Measurements from ENCODE around the gene KCNK1.

The KCNK1 gene

DNA sequence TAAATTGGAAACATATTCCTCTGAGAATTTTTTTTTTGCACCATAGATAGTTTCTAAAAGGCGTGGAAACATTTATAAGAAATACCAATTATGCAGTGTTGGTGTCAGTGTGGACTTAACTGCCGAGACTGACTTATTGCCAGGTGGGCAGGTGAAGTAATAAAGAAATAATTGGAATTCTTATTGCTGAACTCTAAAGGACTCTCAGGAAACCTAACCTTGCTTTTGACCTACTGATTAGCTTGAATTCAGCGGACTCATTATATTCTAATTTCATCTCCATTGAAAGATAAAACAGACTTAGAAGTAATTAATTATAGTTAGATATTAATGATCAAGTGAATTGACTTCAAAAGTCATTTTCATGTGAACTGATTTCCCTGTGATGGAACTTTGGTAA lies 26.3 kb downstream of the KCNK1 start:
- DNase-seq = no peak

GRCh38 chr1:233641029-233641428 lies 27.1 kb downstream of the KCNK1 start:
- DNase-seq = no peak

DNA sequence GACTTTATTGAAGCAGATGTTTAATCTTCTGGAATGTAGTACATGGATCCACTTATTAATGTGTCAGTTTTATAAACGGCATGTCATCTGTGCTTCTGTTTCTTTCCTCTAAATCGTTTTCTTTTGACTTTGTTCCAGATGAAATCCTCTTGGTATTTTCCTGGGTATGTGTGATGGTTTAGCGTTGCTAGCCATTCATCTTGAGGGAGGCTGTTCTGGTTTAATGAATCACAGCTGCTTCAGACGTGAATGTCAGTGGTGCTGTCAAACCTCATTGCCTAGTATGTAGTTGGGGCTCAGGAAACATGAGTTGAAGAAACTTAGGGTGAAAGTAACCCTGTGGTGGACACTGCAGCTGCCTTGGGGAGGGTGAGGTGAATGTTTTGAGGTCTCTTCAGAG lies 33.2 kb downstream of the KCNK1 start:
- no peak for DNase-seq

DNA sequence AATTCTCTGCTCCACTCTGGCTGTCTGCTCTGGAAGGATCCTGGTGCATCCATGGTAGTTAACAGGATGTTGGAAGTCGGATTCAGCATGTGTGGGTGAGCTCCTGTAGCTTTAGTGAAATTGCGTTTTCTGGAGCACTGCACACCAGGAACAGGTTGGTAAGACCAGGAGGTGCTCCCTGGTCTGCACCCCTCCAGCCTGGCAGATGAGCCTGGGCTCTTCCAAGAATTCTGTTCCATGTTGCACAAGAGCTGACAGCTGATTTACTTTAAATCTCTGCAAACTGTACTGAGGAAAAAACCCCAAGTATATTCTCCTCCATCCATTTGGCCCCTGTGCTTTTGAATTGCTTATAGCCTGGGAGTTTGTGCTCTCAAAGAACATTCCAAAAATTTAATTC lies 33.7 kb downstream of the KCNK1 start:
- DNase-seq = no peak

- no peak for DNase-seq
Measured at GRCh38 chr1:233651061-233651460, 37.2 kb downstream of the KCNK1 start.

GRCh38 chr1:233651563-233652233 lies 37.8 kb downstream of the KCNK1 start:
- DNase-seq = no peak

GRCh38 chr1:233652526-233652925 lies 38.6 kb downstream of the KCNK1 start:
- DNase-seq = no peak

- DNase-seq = no peak
Measured at GRCh38 chr1:233654658-233655280, 40.9 kb downstream of the KCNK1 start.

DNA sequence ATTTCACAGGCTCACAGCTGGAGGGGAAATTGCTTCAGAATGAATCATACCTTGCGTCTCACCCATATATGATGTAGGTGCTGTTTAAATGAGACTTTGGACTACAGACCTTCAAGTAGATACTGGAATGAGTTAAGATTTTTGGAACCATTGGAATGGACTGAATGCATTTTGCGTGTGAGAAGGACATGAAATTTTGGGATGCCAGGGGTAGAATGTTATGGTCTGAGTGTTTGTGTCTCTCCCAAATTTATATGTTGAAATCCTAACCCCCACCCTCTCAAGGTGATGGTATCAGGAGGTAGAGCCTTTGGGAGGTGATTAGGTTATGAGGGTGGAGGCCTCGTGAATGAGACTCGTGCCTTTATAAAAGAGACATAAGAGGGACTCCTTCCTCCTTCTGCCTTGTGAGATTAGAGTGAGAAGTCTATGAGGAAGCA lies 41.4 kb downstream of the KCNK1 start:
- DNase-seq = no peak

GRCh38 chr1:233656032-233656635 lies 42.2 kb downstream of the KCNK1 start:
- DNase-seq = no peak

- no peak for DNase-seq
Measured at GRCh38 chr1:233656687-233657086, 42.8 kb downstream of the KCNK1 start.

DNA sequence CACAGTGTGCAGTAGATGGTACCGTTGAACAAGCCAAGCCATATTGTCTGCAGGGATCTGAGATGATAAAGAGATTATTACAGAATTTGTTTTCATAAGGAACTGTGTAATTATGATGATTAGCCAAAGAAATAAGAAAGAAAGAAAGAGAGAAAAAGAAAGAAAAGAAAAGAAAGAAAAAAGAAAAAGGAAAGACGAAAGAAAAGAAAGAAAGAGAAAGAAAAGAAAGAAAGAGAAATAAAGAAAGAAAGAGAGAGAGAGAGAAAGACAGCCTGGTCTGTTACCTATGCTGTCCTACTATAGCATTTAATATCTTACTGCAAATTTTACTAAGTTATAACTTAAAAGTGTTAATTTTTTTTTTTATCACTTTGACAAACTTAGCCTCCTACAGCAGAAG lies 43.6 kb downstream of the KCNK1 start:
- no peak for DNase-seq

DNA sequence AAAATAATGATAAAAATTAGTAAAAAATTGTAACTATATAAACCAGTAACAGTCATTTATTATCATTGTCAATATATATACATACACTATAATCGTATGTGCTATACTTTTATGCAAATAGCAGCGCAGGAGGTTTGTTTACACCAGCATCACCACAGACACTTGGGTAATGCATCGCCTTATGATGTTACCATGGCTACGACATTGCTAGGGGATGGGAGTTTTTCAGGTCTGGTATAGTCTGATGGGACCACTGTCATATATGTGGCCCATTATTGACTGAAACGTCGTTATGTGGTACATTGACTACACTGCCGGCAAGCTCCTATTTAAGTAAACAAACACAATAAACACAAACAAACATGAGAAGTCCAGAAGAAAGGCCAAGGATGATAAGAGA lies 45.6 kb downstream of the KCNK1 start:
- DNase-seq = no peak

DNA sequence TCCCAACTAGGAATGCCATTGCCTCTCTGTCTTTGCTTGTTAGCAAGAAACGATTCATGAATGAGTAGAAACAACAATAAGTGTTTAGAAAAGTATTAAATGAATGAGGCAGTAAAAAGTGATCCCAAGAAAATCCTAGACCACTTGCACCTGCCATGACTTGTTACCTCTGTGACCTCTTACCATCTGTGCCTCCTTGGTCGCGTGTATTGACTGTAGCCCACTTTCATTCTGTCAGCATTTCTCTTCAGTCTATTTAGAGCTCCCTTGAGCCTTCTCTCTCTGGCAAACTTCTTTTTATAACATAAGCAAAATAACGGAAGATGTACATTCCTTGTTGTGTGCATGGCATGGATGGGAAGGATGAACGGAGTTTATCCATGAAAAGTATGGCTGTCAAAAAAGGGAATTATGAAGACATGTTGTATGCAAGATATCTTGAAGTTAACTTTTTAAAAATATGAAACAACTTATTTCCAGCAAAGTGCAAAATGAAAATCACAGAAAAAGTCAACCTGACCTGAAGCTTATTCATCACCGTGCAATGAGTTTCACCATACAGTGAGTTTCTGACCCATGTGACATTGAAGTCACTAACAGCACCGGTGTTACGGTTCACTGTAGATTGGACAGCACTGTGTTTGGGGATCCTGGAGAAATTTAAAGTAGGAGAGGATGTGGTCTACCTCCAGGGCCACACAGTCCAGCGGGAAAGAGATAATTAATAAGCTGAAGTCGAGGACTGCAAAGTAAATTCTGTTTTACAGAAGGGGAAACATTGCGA lies 47.7 kb downstream of the KCNK1 start:
- no peak for DNase-seq

DNA sequence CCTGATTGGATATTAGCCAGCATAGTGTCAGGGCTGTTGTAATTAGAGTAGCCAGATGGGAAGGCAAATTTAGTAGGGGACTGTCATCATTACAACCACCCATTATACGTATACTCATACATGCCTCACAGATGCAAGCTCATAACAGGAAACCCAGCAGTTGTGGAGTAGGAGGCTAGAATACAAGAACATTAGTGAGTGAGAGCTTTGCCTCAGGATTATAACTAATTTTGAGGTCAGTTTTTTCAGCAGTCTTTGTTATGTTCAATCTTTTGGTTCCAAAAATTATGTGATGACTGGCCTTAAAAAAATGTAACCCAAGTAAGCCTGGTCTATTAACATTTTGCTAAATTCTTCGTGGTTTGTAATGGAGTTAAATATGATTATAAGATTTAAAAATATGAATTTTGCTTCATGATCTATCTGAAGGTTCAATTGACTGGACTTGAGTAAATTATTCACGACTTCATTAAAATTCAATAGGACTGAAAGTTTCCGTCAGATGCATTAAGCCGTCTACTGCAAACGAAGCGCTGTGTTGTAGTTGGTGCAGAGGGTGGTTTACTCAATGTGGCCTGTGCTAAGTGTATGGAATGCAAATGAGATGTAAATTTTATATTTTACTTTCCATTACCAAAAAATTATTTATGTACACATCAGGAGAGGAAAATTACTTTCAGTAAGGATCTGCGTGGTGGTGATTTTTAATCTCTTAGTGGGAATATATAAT lies 48.8 kb downstream of the KCNK1 start:
- no peak for DNase-seq

DNA sequence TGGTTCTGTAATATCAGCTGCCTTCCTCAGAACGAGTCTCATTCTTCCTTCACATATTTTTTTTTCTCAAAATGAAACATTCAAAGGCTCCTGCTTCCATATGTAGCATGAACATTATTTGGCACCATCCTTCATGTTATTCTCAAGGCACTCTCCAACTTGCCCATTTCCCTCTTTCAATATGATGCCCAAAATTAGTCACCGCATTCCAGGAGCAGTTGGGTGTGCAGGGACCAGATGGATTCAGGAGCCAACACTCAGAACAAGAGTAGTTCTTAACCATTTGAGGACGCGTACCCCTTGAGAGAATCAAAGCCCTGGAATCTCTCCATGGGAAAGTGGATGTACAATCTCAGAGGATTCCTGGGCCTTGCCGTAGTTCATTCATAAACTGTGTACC lies 50.3 kb downstream of the KCNK1 start:
- no peak for DNase-seq

GRCh38 chr1:233664804-233665574 lies 51.1 kb downstream of the KCNK1 start:
- DNase-seq = no peak

DNA sequence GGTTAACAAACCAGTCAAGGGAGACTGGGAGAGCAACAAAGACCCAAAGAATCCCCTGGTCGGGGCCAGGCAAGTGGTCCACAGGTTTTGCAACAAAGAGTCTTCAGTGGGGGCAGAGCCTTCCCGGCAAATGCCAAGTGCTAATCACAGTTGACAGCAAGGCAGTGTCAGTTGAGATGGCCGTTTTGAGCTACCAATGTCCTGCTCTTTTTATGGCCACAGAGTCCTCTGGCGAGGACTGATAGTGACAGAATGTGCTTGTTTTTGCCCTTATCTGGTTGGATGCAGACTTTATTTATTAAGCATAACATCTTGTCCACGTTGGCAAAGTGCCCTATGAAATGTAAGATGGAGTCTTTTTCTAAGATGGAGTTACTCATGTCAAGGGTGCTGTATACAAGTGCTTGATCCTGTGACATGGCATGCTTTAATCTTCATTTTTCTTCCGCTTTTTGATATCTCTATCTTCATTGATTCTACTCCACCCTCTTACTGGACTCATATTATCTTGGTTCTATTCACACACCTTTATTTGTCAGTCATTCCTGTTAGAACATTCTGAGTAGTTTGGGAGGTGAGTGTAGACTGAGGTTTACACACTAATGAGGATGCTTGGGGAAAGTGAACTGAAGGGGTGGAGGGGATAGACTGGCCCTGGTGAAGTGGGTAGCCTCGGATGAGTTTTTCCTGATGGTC lies 51.8 kb downstream of the KCNK1 start:
- DNase-seq = no peak

- no peak for DNase-seq
Measured at GRCh38 chr1:233667741-233668140, 53.8 kb downstream of the KCNK1 start.

DNA sequence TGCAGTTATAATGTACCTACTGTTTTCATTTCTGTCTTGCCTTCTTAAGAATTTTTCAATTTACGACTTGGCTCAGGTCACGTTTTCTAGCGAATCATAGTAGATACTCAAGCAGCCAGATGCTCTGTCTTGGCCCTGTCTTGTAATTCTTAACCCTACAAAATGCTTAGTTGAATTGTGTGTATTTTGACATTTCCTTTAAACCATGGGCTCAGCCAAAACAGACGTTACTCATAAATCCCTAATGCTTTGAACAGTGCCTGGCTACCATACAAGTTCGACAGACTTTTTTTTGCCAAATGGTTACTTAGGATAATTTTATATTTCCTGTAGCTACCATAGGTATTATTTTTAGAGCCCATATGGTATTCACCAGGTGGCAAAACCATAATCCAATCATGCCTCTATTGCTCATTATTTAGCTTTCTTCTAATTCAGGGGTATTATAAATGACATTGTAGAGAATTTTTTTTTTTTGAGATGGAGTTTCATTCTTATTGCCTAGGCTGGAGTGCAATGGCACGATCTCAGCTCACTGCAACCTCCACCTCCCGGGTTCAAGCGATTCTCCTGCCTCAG lies 54.3 kb downstream of the KCNK1 start:
- no peak for DNase-seq

- peak; percentile 1 for DNase-seq
Measured at GRCh38 chr1:233668725-233669294, 54.9 kb downstream of the KCNK1 start.
